CD14-positive monocyte (primary cell): Measurements from ENCODE around the gene TP53TG5. TPM values are rescaled to one million over a fixed set of nuclear protein-coding genes. Genes with fewer than 3 reads are reported as not detected.

Experiments used
- DNase-seq, 3 donors: peaks; one replicate each; pipeline ENCODE4 v3.0.0-alpha.2; 2011 to 2022
- H2AFZ ChIP-seq: 2 replicates; pipeline ENCODE4 v1.6.0; 2012; ENCODE audit warnings: mild to moderate bottlenecking, low read depth, low read length, inconsistent platforms; ENCODE audit not compliant: insufficient read depth, poor library complexity, severe bottlenecking
- H3K27ac ChIP-seq, 2 donors: 1 replicate in 1 of 2; 2 replicates in 1 of 2; pipeline ENCODE4 v1.5.1; 2012 to 2013; ENCODE audit warnings: low read length in 2 of 2, control low read depth in 1 of 2, inconsistent platforms in 1 of 2, low read depth in 1 of 2, mild to moderate bottlenecking in 1 of 2
- H3K27me3 ChIP-seq, 2 donors: one replicate each; pipeline versions ENCODE4 v1.6.0 to v1.6.1; 2011 to 2013; ENCODE audit warnings: low read length in 2 of 2; ENCODE audit not compliant: control insufficient read depth in 2 of 2, insufficient read depth in 2 of 2
- H3K36me3 ChIP-seq, 2 donors: replicated peaks in 1 of 2; 1 replicate in 1 of 2; 2 replicates in 1 of 2; pipeline versions ENCODE4 v1.5.1 to v1.6.1; 2012 to 2013; ENCODE audit warnings: low read length in 2 of 2, control low read depth in 1 of 2, inconsistent platforms in 1 of 2, mild to moderate bottlenecking in 1 of 2; ENCODE audit not compliant: insufficient read depth in 2 of 2, control insufficient read depth in 1 of 2
- H3K4me1 ChIP-seq, 2 donors: 1 replicate in 1 of 2; 2 replicates in 1 of 2; pipeline versions ENCODE4 v1.5.1 to v1.6.1; 2012 to 2013; ENCODE audit warnings: low read length in 2 of 2, control low read depth in 1 of 2, inconsistent platforms in 1 of 2, mild to moderate bottlenecking in 1 of 2, moderate library complexity in 1 of 2; ENCODE audit not compliant: insufficient read depth in 2 of 2, control insufficient read depth in 1 of 2
- H3K4me2 ChIP-seq: replicated peaks from 2 replicates; pipeline ENCODE3; 2012; ENCODE audit warnings: low read length, moderate library complexity, mild to moderate bottlenecking; ENCODE audit not compliant: poor library complexity, severe bottlenecking; ENCODE audit errors: extremely low read depth
- H3K4me3 ChIP-seq, 3 experiments: fragments of 200-600 bp in 1 of 3; sonication (generic) in 1 of 3; replicated peaks in 1 of 3; 1 replicate in 2 of 3; 2 replicates in 1 of 3; pipeline ENCODE4 v1.5.1; 2011 to 2013; ENCODE audit warnings: low read length in 3 of 3, mild to moderate bottlenecking in 3 of 3, control low read depth in 2 of 3, low read depth in 2 of 3, inconsistent platforms in 1 of 3, moderate library complexity in 1 of 3
- H3K79me2 ChIP-seq: 2 replicates; pipeline ENCODE4 v1.6.0; 2012; ENCODE audit warnings: mild to moderate bottlenecking, control low read depth, inconsistent platforms, low read length, moderate library complexity; ENCODE audit not compliant: insufficient read depth
- H3K9ac ChIP-seq: 2 replicates; pipeline ENCODE4 v1.6.0; 2017; ENCODE audit warnings: low read length, mild to moderate bottlenecking; ENCODE audit not compliant: insufficient read depth, poor library complexity, severe bottlenecking
- H3K9me3 ChIP-seq, 2 donors: replicated peaks in 1 of 2; 1 replicate in 1 of 2; 2 replicates in 1 of 2; pipeline versions ENCODE4 v1.5.1 to v1.6.1; 2012 to 2013; ENCODE audit warnings: low read length in 2 of 2, control low read depth in 1 of 2; ENCODE audit not compliant: control insufficient read depth in 1 of 2, insufficient read depth in 1 of 2
- H4K20me1 ChIP-seq: 2 replicates; pipeline ENCODE4 v1.6.0; 2012; ENCODE audit warnings: mild to moderate bottlenecking, low read length, control low read depth, moderate library complexity; ENCODE audit not compliant: insufficient read depth
- H3K27ac Mint-ChIP-seq, 7 donors: one replicate each; pipeline ENCODE4 v1.8.0; 2020; ENCODE audit warnings: mild to moderate bottlenecking in 7 of 7, mixed read lengths in 7 of 7, moderate library complexity in 6 of 7, inconsistent platforms in 2 of 7
- H3K27me3 Mint-ChIP-seq, 3 donors: one replicate each; pipeline ENCODE4 v1.8.0; 2021 to 2022; ENCODE audit warnings: low read depth in 3 of 3, mild to moderate bottlenecking in 3 of 3, mixed read lengths in 3 of 3, moderate library complexity in 3 of 3, inconsistent platforms in 1 of 3
- H3K36me3 Mint-ChIP-seq, 2 donors: one replicate each; pipeline ENCODE4 v1.8.0; 2020; ENCODE audit warnings: mixed read lengths in 2 of 2, inconsistent platforms in 1 of 2, mild to moderate bottlenecking in 1 of 2
- H3K4me1 Mint-ChIP-seq: one replicate; pipeline ENCODE4 v1.8.0; 2020; ENCODE audit warnings: mild to moderate bottlenecking, mixed read lengths
- H3K4me3 Mint-ChIP-seq, 2 donors: one replicate each; pipeline ENCODE4 v1.8.0; 2020; ENCODE audit warnings: mild to moderate bottlenecking in 2 of 2, mixed read lengths in 2 of 2, moderate library complexity in 1 of 2
- H3K9me3 Mint-ChIP-seq, 7 donors: one replicate each; pipeline ENCODE4 v1.8.0; 2020 to 2022; ENCODE audit warnings: mixed read lengths in 7 of 7, mild to moderate bottlenecking in 6 of 7, moderate library complexity in 6 of 7, inconsistent platforms in 2 of 7
- CTCF ChIP-seq: fragments of 200-600 bp; IDR thresholded peaks from one replicate; pipeline ENCODE4 v1.8.0; 2022; ENCODE audit warnings: antibody characterized with exemption, mild to moderate bottlenecking
- WGBS: methylation state at CpG from one replicate; pipeline ENCODE4 v1.1.5; 2013; ENCODE audit warnings: missing lambda C conversion rate; ENCODE audit not compliant: insufficient coverage; 5-methylcytosine and 5-hydroxymethylcytosine counted together
- intact Hi-C, 2 donors: fragments of 100-400 bp; cut with micrococcal nuclease; formaldehyde crosslinking; loops; one replicate each; pipeline versions ENCODE4 v1.15.0 to v1.15.1; 2023
- polyA plus RNA-seq, 3 donors: library from polyadenylated mRNA; depleted of rRNA in 1 of 3; unstranded in 2 of 3; stranded (reverse) in 1 of 3; fragments of 300-500 nt in 2 of 3; fragments of >200 nt in 1 of 3; fragmentation: Illumina TruSeq in 2 of 3; gene quantifications; 1 replicate in 2 of 3; 2 replicates in 1 of 3; pipeline ENCODE4 v1.2.3, GENCODE V29; 2012 to 2021

TP53TG5 gene
- polyA plus RNA-seq, 3 donors = 0.11 TPM; not detected in 2

- no peak overlapping the region for H3K4me3 Mint-ChIP-seq
- Histone ChIP-seq H4K20me1 (no peaks in the 10 kb centered on the region), H3K36me3 (no peaks in the 10 kb centered on the region), H3K4me1 (no peaks in the 10 kb centered on the region), H3K79me2 (no peaks in the 10 kb centered on the region), H3K4me3 (no peak overlapping the region), H3K27ac (no peak overlapping the region), H3K9me3 (peaks cover 3 to 8% of the 10 kb centered on the region in 2 donors), H2AFZ (no peak overlapping the region), H3K9ac (no peak overlapping the region), H3K4me2 (no peak overlapping the region), H3K27me3 (no peaks in the 10 kb centered on the region)
- DNase-seq = no peak
- peaks cover 6 to 11% (median 8%) of the 10 kb centered on the region in 7 donors for H3K9me3 Mint-ChIP-seq
- H3K27me3 Mint-ChIP-seq = peaks cover 0 to 8% (median 2%) of the 10 kb centered on the region in 3 donors
- intact Hi-C loops = no loop called here
- no peak overlapping the region for H3K27ac Mint-ChIP-seq
- H3K4me1 Mint-ChIP-seq = peaks cover 2% of the 10 kb centered on the region
- TF ChIP-seq CTCF = no peak
- 96% methylated on average over 4 of the region's 7 CpGs for WGBS
- no peaks in the 10 kb centered on the region for H3K36me3 Mint-ChIP-seq
Observed at GRCh38 chr20:45395114-45395415, 16.9 kb upstream of the TP53TG5 start.

DNA sequence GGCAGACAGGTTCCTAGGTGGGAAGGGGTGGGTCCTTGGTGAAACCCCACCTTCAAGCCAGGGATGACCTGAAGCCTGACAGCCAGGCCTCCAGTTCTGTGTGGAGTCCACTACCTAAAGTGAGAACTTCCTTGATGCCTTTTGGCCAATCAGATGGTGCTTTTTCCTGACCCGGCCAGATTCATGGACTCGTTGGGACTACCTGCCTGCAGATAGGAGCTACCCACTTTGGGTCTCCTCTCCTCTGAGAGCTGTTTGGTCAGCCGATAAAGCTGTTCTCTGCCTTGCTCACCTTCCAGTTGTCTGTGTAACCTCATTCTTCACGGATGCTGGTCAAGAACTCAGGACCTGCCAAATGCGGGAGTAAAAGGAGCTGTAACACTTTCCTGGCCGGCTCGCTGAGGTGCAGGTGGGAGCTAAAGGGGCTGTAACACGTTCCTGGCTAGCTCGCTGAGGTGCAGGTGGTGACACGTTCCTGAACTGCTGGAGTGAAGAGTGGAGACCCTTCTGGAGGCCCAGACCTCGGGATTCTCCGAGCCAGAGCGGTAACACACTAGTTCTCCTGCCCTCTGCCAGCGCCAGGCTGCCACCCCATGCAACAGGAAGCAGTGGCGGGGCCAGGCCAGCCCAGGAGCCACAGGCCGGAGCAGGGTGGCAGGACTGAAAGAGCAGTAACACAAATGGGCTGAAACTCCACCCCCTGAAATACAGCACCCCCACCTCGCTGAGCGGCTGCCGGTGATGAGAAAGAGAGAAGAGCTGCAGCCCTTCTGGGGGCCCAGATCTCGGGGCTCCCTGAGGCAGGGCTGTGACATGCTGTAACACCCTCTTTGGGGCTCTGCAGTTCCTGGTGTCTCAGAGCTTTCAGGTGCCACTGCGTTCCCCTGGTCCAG is 16.3 kb upstream of the TP53TG5 start:
- H3K9me3 ChIP-seq = peaks cover 1 to 2% of the 10 kb centered on the region in 2 donors
- Mint-ChIP-seq H3K27ac (no peak overlapping the region), H3K4me3 (no peak overlapping the region), H3K9me3 (peaks cover 2 to 5% (median 3%) of the 10 kb centered on the region in 7 donors), H3K4me1 (peaks cover 2% of the 10 kb centered on the region), H3K27me3 (peaks cover 0 to 10% (median 2%) of the 10 kb centered on the region in 3 donors), H3K36me3 (no peaks in the 10 kb centered on the region)
- no peaks in the 10 kb centered on the region for H3K79me2 ChIP-seq
- no peak overlapping the region for H3K9ac ChIP-seq
- no peak for TF ChIP-seq CTCF
- no peak overlapping the region for H3K4me2 ChIP-seq
- H4K20me1 ChIP-seq = no peaks in the 10 kb centered on the region
- intact Hi-C loops = no loop called here
- no peak overlapping the region for H3K27ac ChIP-seq
- H3K4me1 ChIP-seq = no peaks in the 10 kb centered on the region
- no peak overlapping the region for H2AFZ ChIP-seq
- WGBS = 88% methylated on average over 17 of the region's 21 CpGs
- no peaks in the 10 kb centered on the region for H3K27me3 ChIP-seq
- H3K4me3 ChIP-seq = no peak overlapping the region
- DNase-seq = no peak
- H3K36me3 ChIP-seq = no peaks in the 10 kb centered on the region
